DLD1 (cell line): ENCODE measurements around the gene ATP2B2.
"Not testable (repeated sequence)": the region's sequence is repeated elsewhere in the genome, so short reads cannot be mapped to it uniquely, and the experiment has no call there.

Source experiments
- in situ Hi-C: cut with HindIII; loops from 2 replicates; pipeline ENCODE4 v1.10.0; 2017; ENCODE audit warnings: low sequenced_read_pairs

ATP2B2 gene

GRCh38 chr3:10311710-10312109, 193.7 kb downstream of the ATP2B2 start:
- in situ Hi-C loops, result no loop called here

- in situ Hi-C loops, result no loop called here
These were observed 194.8 kb downstream of the ATP2B2 start for GRCh38 chr3:10310578-10310977.

- in situ Hi-C loops, result no loop called here
These were observed 195.7 kb downstream of the ATP2B2 start for GRCh38 chr3:10309736-10310135.

GRCh38 chr3:10308678-10309077, 196.7 kb downstream of the ATP2B2 start:
- in situ Hi-C loops, result no loop called here

- in situ Hi-C loops, result no loop called here
These were observed 199.2 kb downstream of the ATP2B2 start for GRCh38 chr3:10306156-10306555.

GRCh38 chr3:10305331-10305902, 200.0 kb downstream of the ATP2B2 start:
- in situ Hi-C loops, result no loop called here

- in situ Hi-C loops, result no loop called here
These were observed 200.5 kb downstream of the ATP2B2 start for GRCh38 chr3:10304905-10305304.

- in situ Hi-C loops, result no loop called here
These were observed 201.6 kb downstream of the ATP2B2 start for GRCh38 chr3:10303785-10304184.

GRCh38 chr3:10303105-10303504, 202.3 kb downstream of the ATP2B2 start:
- in situ Hi-C loops, result no loop called here

- in situ Hi-C loops, result no loop called here
These were observed 205.3 kb downstream of the ATP2B2 start for GRCh38 chr3:10300087-10300486.

GRCh38 chr3:10299679-10300078, 205.7 kb downstream of the ATP2B2 start:
- in situ Hi-C loops, result no loop called here

- in situ Hi-C loops, result no loop called here
These were observed 206.2 kb downstream of the ATP2B2 start for GRCh38 chr3:10299175-10299574.

- in situ Hi-C loops, result not testable (repeated sequence)
These were observed 207.3 kb downstream of the ATP2B2 start for GRCh38 chr3:10298064-10298463.

GRCh38 chr3:10294030-10294586, 211.3 kb downstream of the ATP2B2 start:
- in situ Hi-C loops, result no loop called here

- in situ Hi-C loops, result no loop called here
These were observed 212.6 kb downstream of the ATP2B2 start, which contains the start of gene GHRL for GRCh38 chr3:10292505-10293419. Gene GHRL (minus strand): TSS chr3:10292947. CDS start chr3:10290180, 2,767 bp downstream.

- in situ Hi-C loops, result no loop called here
These were observed 213.7 kb downstream of the ATP2B2 start for GRCh38 chr3:10291641-10292040.

- in situ Hi-C loops, result no loop called here
These were observed 214.8 kb downstream of the ATP2B2 start for GRCh38 chr3:10290481-10291176.

- in situ Hi-C loops, result no loop called here
These were observed 215.5 kb downstream of the ATP2B2 start for GRCh38 chr3:10289787-10290355.

- in situ Hi-C loops, result no loop called here
These were observed 216.3 kb downstream of the ATP2B2 start for GRCh38 chr3:10289077-10289476.

- in situ Hi-C loops, result no loop called here
These were observed 216.8 kb downstream of the ATP2B2 start for GRCh38 chr3:10288575-10288960.
